Measurements from ENCODE around the gene MED28. TPM values are rescaled to one million over a fixed set of nuclear protein-coding genes. Genes with fewer than 3 reads are reported as not detected.

Gene MED28, protein sequence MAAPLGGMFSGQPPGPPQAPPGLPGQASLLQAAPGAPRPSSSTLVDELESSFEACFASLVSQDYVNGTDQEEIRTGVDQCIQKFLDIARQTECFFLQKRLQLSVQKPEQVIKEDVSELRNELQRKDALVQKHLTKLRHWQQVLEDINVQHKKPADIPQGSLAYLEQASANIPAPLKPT
- total RNA-seq (2022; extraction: Qiagen RNA extraction; ENCODE audit: low read depth): 26.8 to 35.6 TPM (median 32.9 TPM) in 5 replicates

DNA sequence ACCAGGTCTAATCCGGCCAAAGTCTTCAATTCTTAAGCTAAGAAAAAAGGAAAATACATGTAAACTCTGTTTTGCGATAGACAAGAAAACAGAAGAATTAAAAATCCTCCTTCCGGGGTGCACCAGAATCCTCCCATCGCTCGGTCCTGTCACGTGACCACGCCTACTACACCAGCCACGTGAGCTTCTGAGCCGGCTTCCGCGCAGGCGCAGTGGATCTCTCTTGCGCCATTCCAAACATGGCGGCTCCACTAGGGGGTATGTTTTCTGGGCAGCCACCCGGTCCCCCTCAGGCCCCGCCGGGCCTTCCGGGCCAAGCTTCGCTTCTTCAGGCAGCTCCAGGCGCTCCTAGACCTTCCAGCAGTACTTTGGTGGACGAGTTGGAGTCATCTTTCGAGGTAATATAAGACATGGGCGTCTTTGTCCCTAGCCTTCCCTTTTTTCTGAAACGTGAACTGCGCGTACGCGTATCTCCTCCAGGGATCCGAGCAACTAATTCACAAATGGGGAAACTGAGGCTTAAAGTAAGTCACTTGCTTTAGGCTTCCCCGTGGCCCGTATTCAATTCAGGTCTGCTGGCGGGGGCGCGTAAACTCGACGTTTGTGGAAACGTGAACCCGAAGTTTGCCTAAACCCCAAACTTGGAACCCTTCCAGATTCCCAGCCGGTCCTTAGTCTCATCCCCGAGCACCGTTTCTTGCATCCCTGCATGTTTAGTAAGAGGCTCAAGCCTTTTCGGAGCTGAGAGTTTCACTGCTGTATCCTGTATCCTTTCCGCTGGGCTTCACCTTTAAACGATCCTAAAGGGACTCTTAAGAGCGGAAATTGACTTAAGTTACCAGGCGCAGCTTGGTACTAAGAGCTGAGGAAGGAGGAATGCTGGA is at the start of gene MED28:
Gene MED28, plus strand, starts transcription at position 226 of the 884 bp plus-strand sequence. Its CDS starts 14 bp downstream, at position 240.

DNA sequence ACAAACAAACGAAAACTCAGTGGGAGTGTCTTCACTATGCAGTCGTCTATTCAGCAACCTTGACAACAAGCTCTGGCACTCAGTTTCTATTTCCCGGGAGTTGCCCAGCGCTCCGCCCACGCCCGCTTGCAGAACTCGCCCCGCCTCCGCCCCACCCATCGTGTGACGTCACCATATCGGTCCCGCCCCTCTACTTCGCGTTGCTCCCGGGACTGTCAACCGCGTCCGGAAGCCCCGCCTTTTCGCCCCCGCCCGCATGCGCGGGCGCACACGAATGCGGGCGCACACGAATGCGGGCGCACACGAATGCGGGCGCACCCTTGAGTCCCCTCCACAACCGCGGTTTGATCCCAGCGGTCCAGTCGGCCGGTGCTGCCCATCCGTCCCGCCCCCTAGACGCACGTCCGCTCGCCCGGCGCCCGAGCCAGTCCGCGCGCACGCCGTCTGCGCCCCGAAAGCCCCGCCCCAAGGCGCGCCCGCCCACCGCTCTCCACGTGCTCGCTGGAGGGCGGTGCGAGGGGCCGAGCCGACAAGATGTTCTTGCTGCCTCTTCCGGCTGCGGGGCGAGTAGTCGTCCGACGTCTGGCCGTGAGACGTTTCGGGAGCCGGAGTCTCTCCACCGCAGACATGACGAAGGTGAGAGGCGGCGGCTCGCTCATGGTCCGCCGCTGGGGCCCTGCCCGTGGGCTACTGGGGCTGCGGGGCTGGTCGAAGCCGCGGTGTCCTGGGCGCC is 37.3 kb upstream of the MED28 start, which contains the start of gene LAP3:
Gene LAP3, plus strand, starts transcription at position 267 of the 733 bp plus-strand sequence. Its CDS starts 268 bp downstream, at position 535.

Other genes starting within 250 kb of the MED28 start
- gene QDPR, start 102.6 kb upstream of the MED28 start, total RNA-seq (2022; extraction: Qiagen RNA extraction; ENCODE audit: low read depth): 44.5 to 53.1 TPM (median 48.3 TPM) in 5 replicates
- not detected in 5 replicates for gene CLRN2, start 99.5 kb upstream of the MED28 start, total RNA-seq (2022; extraction: Qiagen RNA extraction; ENCODE audit: low read depth)
- gene LAP3, start 37.4 kb upstream of the MED28 start, total RNA-seq (2022; extraction: Qiagen RNA extraction; ENCODE audit: low read depth): 34.4 to 42.5 TPM (median 37.0 TPM) in 5 replicates
- gene FAM184B, start 167.0 kb downstream of the MED28 start, total RNA-seq (2022; extraction: Qiagen RNA extraction; ENCODE audit: low read depth): 0.02 to 0.05 TPM (median 0.03 TPM) in 3 of 5 replicates, not detected in the others
- 5.1 to 11.8 TPM (median 7.4 TPM) in 5 replicates for gene DCAF16, start 196.1 kb downstream of the MED28 start, total RNA-seq (2022; extraction: Qiagen RNA extraction; ENCODE audit: low read depth)
- 20.4 to 32.9 TPM (median 29.1 TPM) in 5 replicates for gene NCAPG, start 196.3 kb downstream of the MED28 start, total RNA-seq (2022; extraction: Qiagen RNA extraction; ENCODE audit: low read depth)